Activated CD4-positive, alpha-beta memory T cell treated with anti-CD3 and anti-CD28 coated beads for 36 hours (primary cell): ENCODE measurements around the gene TSHZ2. TPM values are rescaled to one million over a fixed set of nuclear protein-coding genes. Genes with fewer than 3 reads are reported as not detected.

ENCODE experiments used
- CTCF ChIA-PET: fragments of 350-600 bp; sonication (Branson Sonifier 250); formaldehyde crosslinking; loops from one replicate; lab custom pipeline; 2021; ENCODE audit warnings: antibody characterized with exemption, inconsistent platforms; lab: Charles Lee
- POLR2A ChIA-PET: fragments of 350-600 bp; sonication (Branson Sonifier 250); formaldehyde crosslinking; loops from one replicate; lab custom pipeline; 2021; ENCODE audit warnings: antibody characterized with exemption; lab: Charles Lee
- DNase-seq: peaks from one replicate; pipeline ENCODE4 v3.0.0-alpha.2; 2020
- H3K27ac Mint-ChIP-seq: one replicate; pipeline ENCODE4 v1.8.0; 2021; ENCODE audit warnings: mixed read lengths
- H3K27me3 Mint-ChIP-seq: one replicate; pipeline ENCODE4 v1.8.0; 2021; ENCODE audit warnings: mixed read lengths
- H3K36me3 Mint-ChIP-seq: one replicate; pipeline ENCODE4 v1.8.0; 2021; ENCODE audit warnings: mixed read lengths
- H3K4me1 Mint-ChIP-seq: one replicate; pipeline ENCODE4 v1.8.0; 2021; ENCODE audit warnings: low read depth, mixed read lengths
- H3K4me3 Mint-ChIP-seq: one replicate; pipeline ENCODE4 v1.8.0; 2021; ENCODE audit warnings: mild to moderate bottlenecking, mixed read lengths
- H3K9me3 Mint-ChIP-seq: one replicate; pipeline ENCODE4 v1.8.0; 2021; ENCODE audit warnings: mixed read lengths
- intact Hi-C: fragments of 100-400 bp; cut with micrococcal nuclease; formaldehyde crosslinking; loops from one replicate; pipeline ENCODE4 v1.15.1; 2023
- total RNA-seq, 2 experiments: library from RNA; stranded (reverse); gene quantifications; one replicate each; pipeline ENCODE4 v1.2.3, GENCODE V29; 2021

The TSHZ2 gene
- total RNA-seq, 2 experiments from 2014 or later, result 28.9 to 36.0 TPM

- Mint-ChIP-seq H3K9me3 (peaks cover 4% of the 10 kb centered on the region), H3K4me3 (no peak overlapping the region), H3K36me3 (peaks cover 10% of the 10 kb centered on the region), H3K4me1 (peaks cover 6% of the 10 kb centered on the region), H3K27me3 (no peaks in the 10 kb centered on the region), H3K27ac (no peak overlapping the region)
- POLR2A ChIA-PET, result no interaction called here
- CTCF ChIA-PET, result no interaction called here
- intact Hi-C loops, result no loop called here
- DNase-seq, result no peak
These were observed 127.7 kb downstream of the TSHZ2 start for GRCh38 chr20:53099856-53100255.

GRCh38 chr20:53100476-53100911, 128.3 kb downstream of the TSHZ2 start:
- Mint-ChIP-seq H3K27ac (no peak overlapping the region), H3K4me1 (peaks cover 2% of the 10 kb centered on the region), H3K4me3 (no peak overlapping the region), H3K9me3 (peaks cover 4% of the 10 kb centered on the region), H3K36me3 (peaks cover 5% of the 10 kb centered on the region), H3K27me3 (no peaks in the 10 kb centered on the region)
- no peak for DNase-seq
- POLR2A ChIA-PET, result no interaction called here
- CTCF ChIA-PET, result no interaction called here
- intact Hi-C loops, result no loop called here

GRCh38 chr20:53101992-53102760, 130.0 kb downstream of the TSHZ2 start:
- CTCF ChIA-PET, result no interaction called here
- intact Hi-C loops, result no loop called here
- Mint-ChIP-seq H3K27me3 (no peaks in the 10 kb centered on the region), H3K4me1 (peaks cover 2% of the 10 kb centered on the region), H3K4me3 (no peak overlapping the region), H3K27ac (no peak overlapping the region), H3K9me3 (peaks cover 4% of the 10 kb centered on the region), H3K36me3 (peaks cover 4% of the 10 kb centered on the region)
- DNase-seq, result no peak
- POLR2A ChIA-PET, result no interaction called here

GRCh38 chr20:53103124-53103523, 131.0 kb downstream of the TSHZ2 start:
- intact Hi-C loops, result no loop called here
- ChIA-PET POLR2A (no interaction called here), CTCF (no interaction called here)
- Mint-ChIP-seq H3K36me3 (peaks cover 4% of the 10 kb centered on the region), H3K27ac (no peak overlapping the region), H3K4me3 (no peak overlapping the region), H3K4me1 (peaks cover 2% of the 10 kb centered on the region), H3K27me3 (no peaks in the 10 kb centered on the region), H3K9me3 (peaks cover 4% of the 10 kb centered on the region)
- no peak for DNase-seq

- Mint-ChIP-seq H3K4me3 (no peak overlapping the region), H3K36me3 (no peaks in the 10 kb centered on the region), H3K27ac (no peak overlapping the region), H3K27me3 (no peaks in the 10 kb centered on the region), H3K4me1 (no peaks in the 10 kb centered on the region), H3K9me3 (no peaks in the 10 kb centered on the region)
- POLR2A ChIA-PET, result no interaction called here
- CTCF ChIA-PET, result no interaction called here
- no peak for DNase-seq
- intact Hi-C loops, result no loop called here
These were observed 132.7 kb downstream of the TSHZ2 start for GRCh38 chr20:53104884-53105283.

- Mint-ChIP-seq H3K9me3 (no peaks in the 10 kb centered on the region), H3K4me1 (peaks cover 5% of the 10 kb centered on the region), H3K36me3 (peaks cover 2% of the 10 kb centered on the region), H3K27ac (no peak overlapping the region), H3K27me3 (peaks cover 1% of the 10 kb centered on the region), H3K4me3 (no peak overlapping the region)
- intact Hi-C loops, result no loop called here
- POLR2A ChIA-PET, result no interaction called here
- DNase-seq, result no peak
- CTCF ChIA-PET, result no interaction called here
These were observed 144.6 kb downstream of the TSHZ2 start for GRCh38 chr20:53116733-53117132.

- no peaks in the 10 kb centered on the region for H3K36me3 Mint-ChIP-seq
- no peak overlapping the region for H3K27ac Mint-ChIP-seq
- no peaks in the 10 kb centered on the region for H3K9me3 Mint-ChIP-seq
- ChIA-PET CTCF (no interaction called here), POLR2A (interaction anchor here (0.6 kb wide), 1 partner anchor 80 kb away, joined by 4 read pairs; no protein-coding TSS in a partner anchor)
- H3K4me3 Mint-ChIP-seq, result no peak overlapping the region
- intact Hi-C loops, result no loop called here
- H3K4me1 Mint-ChIP-seq, result peaks cover 9% of the 10 kb centered on the region
- no peak for DNase-seq
- H3K27me3 Mint-ChIP-seq, result peaks cover 1% of the 10 kb centered on the region
These were observed 150.7 kb downstream of the TSHZ2 start for GRCh38 chr20:53122853-53123252.

- no peaks in the 10 kb centered on the region for H3K9me3 Mint-ChIP-seq
- no peaks in the 10 kb centered on the region for H3K36me3 Mint-ChIP-seq
- CTCF ChIA-PET, result interaction anchor here (0.7 to 1.4 kb wide), 3 partner anchors 9 to 723 kb away, joined by 3 read pairs; no protein-coding TSS in a partner anchor
- H3K4me3 Mint-ChIP-seq, result no peak overlapping the region
- no peak for DNase-seq
- no peak overlapping the region for H3K27ac Mint-ChIP-seq
- POLR2A ChIA-PET, result no interaction called here
- H3K27me3 Mint-ChIP-seq, result no peaks in the 10 kb centered on the region
- peaks cover 13% of the 10 kb centered on the region for H3K4me1 Mint-ChIP-seq
- intact Hi-C loops, result no loop called here
These were observed 152.0 kb downstream of the TSHZ2 start for GRCh38 chr20:53124075-53124551.

- H3K4me1 Mint-ChIP-seq, result peaks cover 15% of the 10 kb centered on the region
- DNase-seq, result no peak
- POLR2A ChIA-PET, result no interaction called here
- no peaks in the 10 kb centered on the region for H3K27me3 Mint-ChIP-seq
- no peak overlapping the region for H3K4me3 Mint-ChIP-seq
- no peak overlapping the region for H3K27ac Mint-ChIP-seq
- no peaks in the 10 kb centered on the region for H3K36me3 Mint-ChIP-seq
- no peaks in the 10 kb centered on the region for H3K9me3 Mint-ChIP-seq
- intact Hi-C loops, result no loop called here
- CTCF ChIA-PET, result interaction anchor here (0.7 to 1.4 kb wide), 3 partner anchors 9 to 724 kb away, joined by 3 read pairs; no protein-coding TSS in a partner anchor
These were observed 152.6 kb downstream of the TSHZ2 start for GRCh38 chr20:53124803-53125202.

- Mint-ChIP-seq H3K9me3 (no peaks in the 10 kb centered on the region), H3K27ac (no peak overlapping the region), H3K36me3 (no peaks in the 10 kb centered on the region), H3K4me3 (no peak overlapping the region), H3K4me1 (peaks cover 24% of the 10 kb centered on the region), H3K27me3 (no peaks in the 10 kb centered on the region)
- ChIA-PET CTCF (no interaction called here), POLR2A (no interaction called here)
- DNase-seq, result no peak
- intact Hi-C loops, result no loop called here
These were observed 154.0 kb downstream of the TSHZ2 start for GRCh38 chr20:53126185-53126584.

GRCh38 chr20:53127027-53127426, 154.9 kb downstream of the TSHZ2 start:
- no peak for DNase-seq
- Mint-ChIP-seq H3K4me3 (no peak overlapping the region), H3K36me3 (no peaks in the 10 kb centered on the region), H3K4me1 (peaks cover 32% of the 10 kb centered on the region), H3K27ac (no peak overlapping the region), H3K9me3 (no peaks in the 10 kb centered on the region), H3K27me3 (no peaks in the 10 kb centered on the region)
- intact Hi-C loops, result no loop called here
- CTCF ChIA-PET, result no interaction called here
- POLR2A ChIA-PET, result no interaction called here

GRCh38 chr20:53128004-53128403, 155.8 kb downstream of the TSHZ2 start:
- ChIA-PET CTCF (no interaction called here), POLR2A (no interaction called here)
- peaks cover 41% of the 10 kb centered on the region for H3K4me1 Mint-ChIP-seq
- intact Hi-C loops, result loop anchor here (1.0 kb wide), 1 partner anchor 18 kb away; no protein-coding TSS in a partner anchor
- H3K4me3 Mint-ChIP-seq, result no peak overlapping the region
- H3K36me3 Mint-ChIP-seq, result no peaks in the 10 kb centered on the region
- H3K27me3 Mint-ChIP-seq, result no peaks in the 10 kb centered on the region
- DNase-seq, result no peak
- peak overlapping the region; percentile 64 for H3K27ac Mint-ChIP-seq
- H3K9me3 Mint-ChIP-seq, result no peaks in the 10 kb centered on the region

- Mint-ChIP-seq H3K4me3 (no peak overlapping the region), H3K27ac (no peak overlapping the region), H3K4me1 (peaks cover 45% of the 10 kb centered on the region), H3K9me3 (no peaks in the 10 kb centered on the region), H3K27me3 (no peaks in the 10 kb centered on the region), H3K36me3 (peaks cover 3% of the 10 kb centered on the region)
- ChIA-PET POLR2A (interaction anchor here (1.3 kb wide), 1 partner anchor 126 kb away, joined by 3 read pairs; no protein-coding TSS in a partner anchor), CTCF (no interaction called here)
- intact Hi-C loops, result no loop called here
- DNase-seq, result no peak
These were observed 157.4 kb downstream of the TSHZ2 start for GRCh38 chr20:53129563-53129962.
